CD14-positive monocyte (primary cell): ENCODE measurements around the gene H6PD. TPM values are rescaled to one million over a fixed set of nuclear protein-coding genes. Genes with fewer than 3 reads are reported as not detected.
A peak's percentile ranks its signal among the peaks of the same experiment; 100 is the strongest.

Experiments
- DNase-seq, 3 donors: peaks; one replicate each; pipeline ENCODE4 v3.0.0-alpha.2; 2011 to 2022
- H2AFZ ChIP-seq: 2 replicates; pipeline ENCODE4 v1.6.0; 2012; ENCODE audit warnings: mild to moderate bottlenecking, low read depth, low read length, inconsistent platforms; ENCODE audit not compliant: insufficient read depth, poor library complexity, severe bottlenecking
- H3K27ac ChIP-seq, 2 donors: 1 replicate in 1 of 2; 2 replicates in 1 of 2; pipeline ENCODE4 v1.5.1; 2012 to 2013; ENCODE audit warnings: low read length in 2 of 2, control low read depth in 1 of 2, inconsistent platforms in 1 of 2, low read depth in 1 of 2, mild to moderate bottlenecking in 1 of 2
- H3K27me3 ChIP-seq, 2 donors: one replicate each; pipeline versions ENCODE4 v1.6.0 to v1.6.1; 2011 to 2013; ENCODE audit warnings: low read length in 2 of 2; ENCODE audit not compliant: control insufficient read depth in 2 of 2, insufficient read depth in 2 of 2
- H3K36me3 ChIP-seq, 2 donors: replicated peaks in 1 of 2; 1 replicate in 1 of 2; 2 replicates in 1 of 2; pipeline versions ENCODE4 v1.5.1 to v1.6.1; 2012 to 2013; ENCODE audit warnings: low read length in 2 of 2, control low read depth in 1 of 2, inconsistent platforms in 1 of 2, mild to moderate bottlenecking in 1 of 2; ENCODE audit not compliant: insufficient read depth in 2 of 2, control insufficient read depth in 1 of 2
- H3K4me1 ChIP-seq, 2 donors: 1 replicate in 1 of 2; 2 replicates in 1 of 2; pipeline versions ENCODE4 v1.5.1 to v1.6.1; 2012 to 2013; ENCODE audit warnings: low read length in 2 of 2, control low read depth in 1 of 2, inconsistent platforms in 1 of 2, mild to moderate bottlenecking in 1 of 2, moderate library complexity in 1 of 2; ENCODE audit not compliant: insufficient read depth in 2 of 2, control insufficient read depth in 1 of 2
- H3K4me2 ChIP-seq: replicated peaks from 2 replicates; pipeline ENCODE3; 2012; ENCODE audit warnings: low read length, moderate library complexity, mild to moderate bottlenecking; ENCODE audit not compliant: poor library complexity, severe bottlenecking; ENCODE audit errors: extremely low read depth
- H3K4me3 ChIP-seq, 3 experiments: fragments of 200-600 bp in 1 of 3; sonication (generic) in 1 of 3; replicated peaks in 1 of 3; 1 replicate in 2 of 3; 2 replicates in 1 of 3; pipeline ENCODE4 v1.5.1; 2011 to 2013; ENCODE audit warnings: low read length in 3 of 3, mild to moderate bottlenecking in 3 of 3, control low read depth in 2 of 3, low read depth in 2 of 3, inconsistent platforms in 1 of 3, moderate library complexity in 1 of 3
- H3K79me2 ChIP-seq: 2 replicates; pipeline ENCODE4 v1.6.0; 2012; ENCODE audit warnings: mild to moderate bottlenecking, control low read depth, inconsistent platforms, low read length, moderate library complexity; ENCODE audit not compliant: insufficient read depth
- H3K9ac ChIP-seq: 2 replicates; pipeline ENCODE4 v1.6.0; 2017; ENCODE audit warnings: low read length, mild to moderate bottlenecking; ENCODE audit not compliant: insufficient read depth, poor library complexity, severe bottlenecking
- H3K9me3 ChIP-seq, 2 donors: replicated peaks in 1 of 2; 1 replicate in 1 of 2; 2 replicates in 1 of 2; pipeline versions ENCODE4 v1.5.1 to v1.6.1; 2012 to 2013; ENCODE audit warnings: low read length in 2 of 2, control low read depth in 1 of 2; ENCODE audit not compliant: control insufficient read depth in 1 of 2, insufficient read depth in 1 of 2
- H4K20me1 ChIP-seq: 2 replicates; pipeline ENCODE4 v1.6.0; 2012; ENCODE audit warnings: mild to moderate bottlenecking, low read length, control low read depth, moderate library complexity; ENCODE audit not compliant: insufficient read depth
- H3K27ac Mint-ChIP-seq, 7 donors: one replicate each; pipeline ENCODE4 v1.8.0; 2020; ENCODE audit warnings: mild to moderate bottlenecking in 7 of 7, mixed read lengths in 7 of 7, moderate library complexity in 6 of 7, inconsistent platforms in 2 of 7
- H3K27me3 Mint-ChIP-seq, 3 donors: one replicate each; pipeline ENCODE4 v1.8.0; 2021 to 2022; ENCODE audit warnings: low read depth in 3 of 3, mild to moderate bottlenecking in 3 of 3, mixed read lengths in 3 of 3, moderate library complexity in 3 of 3, inconsistent platforms in 1 of 3
- H3K36me3 Mint-ChIP-seq, 2 donors: one replicate each; pipeline ENCODE4 v1.8.0; 2020; ENCODE audit warnings: mixed read lengths in 2 of 2, inconsistent platforms in 1 of 2, mild to moderate bottlenecking in 1 of 2
- H3K4me1 Mint-ChIP-seq: one replicate; pipeline ENCODE4 v1.8.0; 2020; ENCODE audit warnings: mild to moderate bottlenecking, mixed read lengths
- H3K4me3 Mint-ChIP-seq, 2 donors: one replicate each; pipeline ENCODE4 v1.8.0; 2020; ENCODE audit warnings: mild to moderate bottlenecking in 2 of 2, mixed read lengths in 2 of 2, moderate library complexity in 1 of 2
- H3K9me3 Mint-ChIP-seq, 7 donors: one replicate each; pipeline ENCODE4 v1.8.0; 2020 to 2022; ENCODE audit warnings: mixed read lengths in 7 of 7, mild to moderate bottlenecking in 6 of 7, moderate library complexity in 6 of 7, inconsistent platforms in 2 of 7
- CTCF ChIP-seq: fragments of 200-600 bp; IDR thresholded peaks from one replicate; pipeline ENCODE4 v1.8.0; 2022; ENCODE audit warnings: antibody characterized with exemption, mild to moderate bottlenecking
- WGBS: methylation state at CpG from one replicate; pipeline ENCODE4 v1.1.5; 2013; ENCODE audit warnings: missing lambda C conversion rate; ENCODE audit not compliant: insufficient coverage; 5-methylcytosine and 5-hydroxymethylcytosine counted together
- intact Hi-C, 2 donors: fragments of 100-400 bp; cut with micrococcal nuclease; formaldehyde crosslinking; loops; one replicate each; pipeline versions ENCODE4 v1.15.0 to v1.15.1; 2023
- polyA plus RNA-seq, 3 donors: library from polyadenylated mRNA; depleted of rRNA in 1 of 3; unstranded in 2 of 3; stranded (reverse) in 1 of 3; fragments of 300-500 nt in 2 of 3; fragments of >200 nt in 1 of 3; fragmentation: Illumina TruSeq in 2 of 3; gene quantifications; 1 replicate in 2 of 3; 2 replicates in 1 of 3; pipeline ENCODE4 v1.2.3, GENCODE V29; 2012 to 2021

Gene H6PD
- polyA plus RNA-seq, 3 donors: 8.6 to 15.9 (median 11.4) TPM

- WGBS: 96% methylated on average over 4 of the region's 10 CpGs
- intact Hi-C loops: no loop called here
- H3K9me3 ChIP-seq: no peaks in the 10 kb centered on the region
- Mint-ChIP-seq H3K27me3 (peaks cover 4 to 30% (median 15%) of the 10 kb centered on the region in 3 donors), H3K27ac (peak overlapping the region in 1 of 7 donors; percentile 33), H3K9me3 (peaks cover 0 to 9% (median 0%) of the 10 kb centered on the region in 7 donors), H3K4me3 (peak overlapping the region in 1 of 2 donors; percentile 55), H3K4me1 (peaks cover 74% of the 10 kb centered on the region), H3K36me3 (peaks cover 43 to 54% of the 10 kb centered on the region in 2 donors)
- H3K9ac ChIP-seq: no peak overlapping the region
- DNase-seq: no peak
- no peak overlapping the region for H3K27ac ChIP-seq
- H3K4me2 ChIP-seq: peak overlapping the region; percentile 40
- H2AFZ ChIP-seq: no peak overlapping the region
- H4K20me1 ChIP-seq: peaks cover 82% of the 10 kb centered on the region
- H3K27me3 ChIP-seq: peaks cover 0 to 3% of the 10 kb centered on the region in 2 donors
- H3K36me3 ChIP-seq: peaks cover 10 to 13% of the 10 kb centered on the region in 2 donors
- TF ChIP-seq CTCF: no peak
- H3K4me1 ChIP-seq: peaks cover 75 to 78% of the 10 kb centered on the region in 2 donors
- H3K4me3 ChIP-seq: peak overlapping the region in 1 of 3 experiments; percentile 7
- H3K79me2 ChIP-seq: peaks cover 11% of the 10 kb centered on the region
Observed at GRCh38 chr1:9241891-9242290, 7.3 kb downstream of the H6PD start.

- Histone ChIP-seq H3K4me3 (peak overlapping the region in 1 of 3 experiments; percentile 7), H3K4me2 (peak overlapping the region; percentile 40), H3K4me1 (peaks cover 71 to 73% of the 10 kb centered on the region in 2 donors), H3K27ac (no peak overlapping the region), H3K9ac (no peak overlapping the region), H3K36me3 (peaks cover 16 to 18% of the 10 kb centered on the region in 2 donors), H3K27me3 (peaks cover 0 to 3% of the 10 kb centered on the region in 2 donors), H2AFZ (no peak overlapping the region), H4K20me1 (peaks cover 80% of the 10 kb centered on the region), H3K9me3 (no peaks in the 10 kb centered on the region), H3K79me2 (peaks cover 10% of the 10 kb centered on the region)
- Mint-ChIP-seq H3K4me1 (peaks cover 70% of the 10 kb centered on the region), H3K9me3 (peaks cover 0 to 9% (median 0%) of the 10 kb centered on the region in 7 donors), H3K27ac (peak overlapping the region in 3 of 7 donors; percentile 33 to 64 (median 46)), H3K36me3 (peaks cover 46 to 57% of the 10 kb centered on the region in 2 donors), H3K27me3 (peaks cover 4 to 26% (median 15%) of the 10 kb centered on the region in 3 donors), H3K4me3 (peak overlapping the region in 1 of 2 donors; percentile 80)
- no peak for TF ChIP-seq CTCF
- intact Hi-C loops: no loop called here
- 65% methylated on average over 8 of the region's 10 CpGs for WGBS
- DNase-seq: no peak
Observed at GRCh38 chr1:9242338-9242969, 7.9 kb downstream of the H6PD start.
